Tongue (tissue), 2 donors: Measurements from ENCODE around the gene ATP1A1. TPM values are rescaled to one million over a fixed set of nuclear protein-coding genes. Genes with fewer than 3 reads are reported as not detected.

Experiments used
- DNase-seq: peaks from one replicate; pipeline ENCODE4 v3.0.0-alpha.2; 2015
- total RNA-seq: library from RNA; depleted of rRNA; stranded (reverse); fragments of >200 nt; gene quantifications from one replicate; pipeline ENCODE4 v1.2.3, GENCODE V29; 2014

The ATP1A1 gene
- total RNA-seq, 1 donor from 2014 or later: 177 TPM

GRCh38 chr1:116372191-116372590 lies 853 bp upstream of the ATP1A1 start:
- peak; percentile 59 for DNase-seq

- DNase-seq: peak; percentile 83
Observed at GRCh38 chr1:116373431-116374352, 648 bp downstream of the ATP1A1 start.

- DNase-seq: peak; percentile 30
Observed at GRCh38 chr1:116374353-116375147, 1.5 kb downstream of the ATP1A1 start.

- peak; percentile 17 for DNase-seq
Observed at GRCh38 chr1:116375148-116375886, 2.3 kb downstream of the ATP1A1 start.

- DNase-seq: peak; percentile 82
Observed at GRCh38 chr1:116375887-116376728, 3.1 kb downstream of the ATP1A1 start.

- peak; percentile 19 for DNase-seq
Observed at GRCh38 chr1:116376729-116377086, 3.7 kb downstream of the ATP1A1 start.

- peak; percentile 87 for DNase-seq
Observed at GRCh38 chr1:116377541-116378529, 4.8 kb downstream of the ATP1A1 start.

GRCh38 chr1:116379057-116379630 lies 6.1 kb downstream of the ATP1A1 start:
- no peak for DNase-seq

GRCh38 chr1:116379674-116380498 lies 6.8 kb downstream of the ATP1A1 start:
- DNase-seq: no peak

- no peak for DNase-seq
Observed at GRCh38 chr1:116380499-116381242, 7.6 kb downstream of the ATP1A1 start.

- DNase-seq: peak; percentile 26
Observed at GRCh38 chr1:116382321-116382720, 9.3 kb downstream of the ATP1A1 start.

GRCh38 chr1:116382857-116383483 lies 9.9 kb downstream of the ATP1A1 start:
- no peak for DNase-seq

GRCh38 chr1:116386042-116386441 lies 13.0 kb downstream of the ATP1A1 start:
- DNase-seq: no peak

- no peak for DNase-seq
Observed at GRCh38 chr1:116387551-116387950, 14.5 kb downstream of the ATP1A1 start.

GRCh38 chr1:116388122-116388521 lies 15.1 kb downstream of the ATP1A1 start:
- no peak for DNase-seq

- no peak for DNase-seq
Observed at GRCh38 chr1:116389013-116389412, 16.0 kb downstream of the ATP1A1 start.

- no peak for DNase-seq
Observed at GRCh38 chr1:116389686-116390085, 16.6 kb downstream of the ATP1A1 start.

- DNase-seq: no peak
Observed at GRCh38 chr1:116390195-116390594, 17.2 kb downstream of the ATP1A1 start.
